Fibroblast of lung (primary cell): ENCODE results near the gene VPS37D. TPM values are rescaled to one million over a fixed set of nuclear protein-coding genes. Genes with fewer than 3 reads are reported as not detected.
A peak's percentile ranks its signal among the peaks of the same experiment; 100 is the strongest.

Source experiments
- DNase-seq, 2 donors: peaks; one replicate each; pipeline versions ENCODE4 v3.0.0 to v3.0.0-alpha.2; 2010; ENCODE audit warnings: low read depth in 2 of 2
- H2AFZ ChIP-seq: 2 replicates; pipeline ENCODE4 v1.5.1; 2012; ENCODE audit warnings: low read length, control low read depth, inconsistent platforms
- H3K27ac ChIP-seq: 2 replicates; pipeline ENCODE4 v1.5.1; 2011; ENCODE audit warnings: low read length, control low read depth; ENCODE audit not compliant: insufficient read depth
- H3K27me3 ChIP-seq: 2 replicates; pipeline ENCODE4 v1.5.1; 2011; ENCODE audit warnings: mild to moderate bottlenecking, low read length; ENCODE audit not compliant: control insufficient read depth, insufficient read depth
- H3K36me3 ChIP-seq: 2 replicates; pipeline ENCODE4 v1.5.1; 2011; ENCODE audit warnings: low read length; ENCODE audit not compliant: control insufficient read depth, insufficient read depth
- H3K4me1 ChIP-seq: 2 replicates; pipeline ENCODE4 v1.5.1; 2011; ENCODE audit warnings: low read length; ENCODE audit not compliant: control insufficient read depth, insufficient read depth; ENCODE audit errors: extremely low read depth
- H3K4me2 ChIP-seq: 2 replicates; pipeline ENCODE4 v1.5.1; 2011; ENCODE audit warnings: low read length, control low read depth; ENCODE audit not compliant: insufficient read depth; ENCODE audit errors: extremely low read depth
- H3K4me3 ChIP-seq, 4 experiments: fragments of 200-600 bp in 1 of 4; sonication (generic) in 1 of 4; replicated peaks in 1 of 4; 2 replicates each; pipeline ENCODE4 v1.5.1; 2011 to 2016; ENCODE audit warnings: low read length in 4 of 4, low read depth in 3 of 4, mild to moderate bottlenecking in 3 of 4, control low read depth in 2 of 4, inconsistent platforms in 1 of 4, mixed read lengths in 1 of 4; ENCODE audit not compliant: insufficient read depth in 1 of 4; ENCODE audit errors: control extremely low read depth in 1 of 4
- H3K79me2 ChIP-seq: 2 replicates; pipeline ENCODE4 v1.5.1; 2012; ENCODE audit warnings: mild to moderate bottlenecking, low read length, inconsistent platforms; ENCODE audit not compliant: control insufficient read depth, insufficient read depth
- H3K9ac ChIP-seq: 2 replicates; pipeline ENCODE4 v1.5.1; 2011; ENCODE audit warnings: mild to moderate bottlenecking, low read length, control low read depth; ENCODE audit not compliant: insufficient read depth
- H3K9me3 ChIP-seq: 2 replicates; pipeline ENCODE4 v1.5.1; 2012; ENCODE audit warnings: low read depth, low read length; ENCODE audit not compliant: control insufficient read depth, insufficient read depth
- H4K20me1 ChIP-seq: 2 replicates; pipeline ENCODE4 v1.5.1; 2011; ENCODE audit warnings: low read length; ENCODE audit not compliant: control insufficient read depth, insufficient read depth; ENCODE audit errors: extremely low read depth
- EZH2 ChIP-seq: IDR thresholded peaks from 2 replicates; pipeline ENCODE4 v1.5.1; 2012; ENCODE audit warnings: low read length, control low read depth, mild to moderate bottlenecking; ENCODE audit errors: missing control alignments
- polyA plus RNA-seq, 2 donors: library from polyadenylated mRNA; depleted of rRNA in 1 of 2; stranded (reverse) in 1 of 2; unstranded in 1 of 2; fragments of >200 nt; gene quantifications; 2 replicates each; pipeline ENCODE4 v1.2.1, GENCODE V29; 2011 to 2012; ENCODE audit warnings: missing spikeins in 1 of 2
- total RNA-seq: library from RNA; depleted of rRNA; stranded (reverse); fragments of >200 nt; gene quantifications from 2 replicates; pipeline ENCODE4 v1.2.1, GENCODE V29; 2014
- TF ChIP-seq, protein P1 (sequence below), 2 donors: IDR thresholded peaks in 1 of 2; conservative IDR thresholded peaks in 1 of 2; 1 replicate in 1 of 2; 2 replicates in 1 of 2; pipeline ENCODE4 v1.5.1; 2011 to 2012; ENCODE audit warnings: low read length in 2 of 2, control low read depth in 1 of 2, inconsistent platforms in 1 of 2, low read depth in 1 of 2, mild to moderate bottlenecking in 1 of 2

Gene VPS37D
- total and polyA plus RNA-seq, 2 donors (not counting 1 experiment from before 2014, with no cell fraction given) = 0.87 to 6.8 TPM

- peak; percentile 12 to 25 for DNase-seq
- Histone ChIP-seq H3K4me1 (no peaks in the 10 kb centered on the region), H3K27ac (no peak within 1 kb of the TSS), H3K27me3 (peaks cover 41% of the 10 kb centered on the region), H4K20me1 (no peaks in the 10 kb centered on the region), H3K36me3 (no peaks in the 10 kb centered on the region), H3K4me2 (peak within 1 kb of the TSS; percentile 64), H3K79me2 (no peaks in the 10 kb centered on the region), H2AFZ (peak within 1 kb of the TSS; percentile 26), H3K9me3 (no peaks in the 10 kb centered on the region), H3K9ac (no peak within 1 kb of the TSS), H3K4me3 (peak within 1 kb of the TSS in 2 of 4 experiments; percentile 10 to 39)
- TF ChIP-seq EZH2 = peak; percentile 70
- TF ChIP-seq, protein P1, sequence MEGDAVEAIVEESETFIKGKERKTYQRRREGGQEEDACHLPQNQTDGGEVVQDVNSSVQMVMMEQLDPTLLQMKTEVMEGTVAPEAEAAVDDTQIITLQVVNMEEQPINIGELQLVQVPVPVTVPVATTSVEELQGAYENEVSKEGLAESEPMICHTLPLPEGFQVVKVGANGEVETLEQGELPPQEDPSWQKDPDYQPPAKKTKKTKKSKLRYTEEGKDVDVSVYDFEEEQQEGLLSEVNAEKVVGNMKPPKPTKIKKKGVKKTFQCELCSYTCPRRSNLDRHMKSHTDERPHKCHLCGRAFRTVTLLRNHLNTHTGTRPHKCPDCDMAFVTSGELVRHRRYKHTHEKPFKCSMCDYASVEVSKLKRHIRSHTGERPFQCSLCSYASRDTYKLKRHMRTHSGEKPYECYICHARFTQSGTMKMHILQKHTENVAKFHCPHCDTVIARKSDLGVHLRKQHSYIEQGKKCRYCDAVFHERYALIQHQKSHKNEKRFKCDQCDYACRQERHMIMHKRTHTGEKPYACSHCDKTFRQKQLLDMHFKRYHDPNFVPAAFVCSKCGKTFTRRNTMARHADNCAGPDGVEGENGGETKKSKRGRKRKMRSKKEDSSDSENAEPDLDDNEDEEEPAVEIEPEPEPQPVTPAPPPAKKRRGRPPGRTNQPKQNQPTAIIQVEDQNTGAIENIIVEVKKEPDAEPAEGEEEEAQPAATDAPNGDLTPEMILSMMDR (conservative IDR thresholded peaks at IDR 0.05 in 1 of 2, IDR thresholded peaks at IDR 0.05 in 1 of 2; ENCODE audit: low read depth in 1 of 2, low read length in 2 of 2) = no peak
These were observed 43.6 kb upstream of the VPS37D start, which contains the start of gene MLXIPL for GRCh38 chr7:73623798-73624668. TSS of gene MLXIPL (minus strand) at chr7:73624522. CDS start at chr7:73624492, 30 bp downstream.

DNA sequence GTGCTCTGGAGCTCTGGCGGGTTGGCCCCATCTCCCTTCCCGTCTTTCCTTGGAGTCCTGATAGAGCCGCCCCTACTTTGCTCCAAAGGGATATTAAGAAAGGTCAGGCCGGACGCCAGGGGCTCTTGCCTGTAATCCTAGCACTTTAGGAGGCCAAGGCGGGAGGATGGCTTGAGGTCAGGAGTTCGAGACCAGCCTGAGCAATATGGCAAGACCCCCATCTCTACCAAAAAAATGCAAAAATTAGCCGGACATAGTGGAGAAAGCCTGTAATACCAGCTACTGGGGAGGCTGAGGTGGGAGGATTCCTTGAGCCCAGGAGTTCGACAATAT, 43.0 kb upstream of the VPS37D start:
- no peak overlapping the region for H2AFZ ChIP-seq

GRCh38 chr7:73625276-73625675, 42.4 kb upstream of the VPS37D start:
- Histone ChIP-seq H3K27ac (no peak overlapping the region), H3K36me3 (no peaks in the 10 kb centered on the region), H3K4me1 (no peaks in the 10 kb centered on the region), H4K20me1 (no peaks in the 10 kb centered on the region), H2AFZ (no peak overlapping the region), H3K9ac (no peak overlapping the region), H3K4me2 (no peak overlapping the region), H3K79me2 (no peaks in the 10 kb centered on the region), H3K27me3 (peaks cover 41% of the 10 kb centered on the region), H3K9me3 (no peaks in the 10 kb centered on the region), H3K4me3 (no peak overlapping the region)
- TF ChIP-seq EZH2 = no peak
- TF ChIP-seq, protein P1 (conservative IDR thresholded peaks at IDR 0.05 in 1 of 2, IDR thresholded peaks at IDR 0.05 in 1 of 2; ENCODE audit: low read depth in 1 of 2, low read length in 2 of 2) = no peak
- DNase-seq = no peak

More for the DNA sequence above, 43.0 kb upstream of the VPS37D start:
- Histone ChIP-seq H3K9me3 (no peaks in the 10 kb centered on the region), H3K4me1 (no peaks in the 10 kb centered on the region), H3K36me3 (no peaks in the 10 kb centered on the region), H3K4me3 (no peak overlapping the region), H3K79me2 (no peaks in the 10 kb centered on the region), H4K20me1 (no peaks in the 10 kb centered on the region), H3K9ac (no peak overlapping the region), H3K27ac (no peak overlapping the region), H3K27me3 (peaks cover 41% of the 10 kb centered on the region), H3K4me2 (no peak overlapping the region)
- DNase-seq = no peak
- TF ChIP-seq EZH2 = no peak
- TF ChIP-seq, protein P1 (conservative IDR thresholded peaks at IDR 0.05 in 1 of 2, IDR thresholded peaks at IDR 0.05 in 1 of 2; ENCODE audit: low read depth in 1 of 2, low read length in 2 of 2) = no peak
